ENCODE measurements around the gene ARV1.
"Not testable (repeated sequence)": the region's sequence is repeated elsewhere in the genome, so short reads cannot be mapped to it uniquely, and the experiment has no call there.

ARV1 gene

DNA sequence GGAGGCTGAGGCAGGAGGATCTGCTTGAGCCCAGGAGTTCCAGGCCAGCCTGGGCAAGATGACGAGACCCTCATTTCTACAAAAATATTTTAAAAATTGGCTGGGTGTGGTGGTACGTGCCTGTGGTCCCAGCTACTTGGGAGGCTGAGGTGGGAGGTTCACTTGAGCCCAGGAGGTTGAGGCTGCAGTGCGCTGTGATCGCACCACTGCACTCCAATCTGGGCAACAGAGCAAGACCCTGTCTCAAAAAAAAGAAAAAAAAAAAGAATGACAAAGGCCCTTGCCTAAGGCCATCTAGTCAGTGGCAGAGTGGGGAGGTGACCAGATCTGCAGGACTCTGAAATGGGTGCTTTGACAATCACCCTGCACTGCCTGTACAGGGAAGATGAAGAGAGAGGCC lies 50.4 kb downstream of the ARV1 start:
- not testable (repeated sequence) for H3K27me3 ChIP-seq (ENCODE audit: insufficient read depth, low read length); H2AFZ ChIP-seq (ENCODE audit: low read length, unreplicated experiment); H3K36me3 ChIP-seq (ENCODE audit: insufficient read depth, low read length); H3K79me2 ChIP-seq (ENCODE audit: control insufficient read depth, insufficient read depth, low read length, unreplicated experiment); H3K4me3 ChIP-seq (ENCODE audit: low read depth, low read length); H3K27ac ChIP-seq (ENCODE audit: low read depth, low read length); H3K4me1 ChIP-seq (ENCODE audit: control insufficient read depth, insufficient read depth, low read length, unreplicated experiment)

DNA sequence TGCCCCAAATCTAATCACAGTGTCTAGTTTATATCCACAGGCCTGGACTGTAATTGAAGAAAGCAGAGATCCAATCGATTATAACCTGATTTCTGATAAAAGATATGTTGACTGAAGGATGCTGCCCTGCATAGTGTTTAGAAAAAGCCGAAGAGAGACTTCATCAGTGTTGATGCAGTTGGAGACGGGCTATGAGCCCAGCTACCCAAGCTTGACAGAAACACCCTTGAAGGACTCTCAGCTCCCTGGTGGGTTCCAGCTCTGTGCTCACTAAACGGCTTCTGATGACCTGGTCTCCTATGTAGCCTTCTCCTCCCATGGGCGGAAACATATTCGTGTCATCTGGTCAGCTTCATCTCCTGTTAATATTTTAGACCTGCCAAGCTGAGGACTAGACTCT lies 50.9 kb downstream of the ARV1 start:
- H3K36me3 ChIP-seq (ENCODE audit: insufficient read depth, low read length): no peaks in the 10 kb centered on the region
- no peak overlapping the region for H3K27ac ChIP-seq (ENCODE audit: low read depth, low read length)
- no peaks in the 10 kb centered on the region for H3K27me3 ChIP-seq (ENCODE audit: insufficient read depth, low read length)
- no peak overlapping the region for H2AFZ ChIP-seq (ENCODE audit: low read length, unreplicated experiment)
- no peaks in the 10 kb centered on the region for H3K4me1 ChIP-seq (ENCODE audit: control insufficient read depth, insufficient read depth, low read length, unreplicated experiment)
- no peaks in the 10 kb centered on the region for H3K79me2 ChIP-seq (ENCODE audit: control insufficient read depth, insufficient read depth, low read length, unreplicated experiment)
- no peak overlapping the region for H3K4me3 ChIP-seq (ENCODE audit: low read depth, low read length)

DNA sequence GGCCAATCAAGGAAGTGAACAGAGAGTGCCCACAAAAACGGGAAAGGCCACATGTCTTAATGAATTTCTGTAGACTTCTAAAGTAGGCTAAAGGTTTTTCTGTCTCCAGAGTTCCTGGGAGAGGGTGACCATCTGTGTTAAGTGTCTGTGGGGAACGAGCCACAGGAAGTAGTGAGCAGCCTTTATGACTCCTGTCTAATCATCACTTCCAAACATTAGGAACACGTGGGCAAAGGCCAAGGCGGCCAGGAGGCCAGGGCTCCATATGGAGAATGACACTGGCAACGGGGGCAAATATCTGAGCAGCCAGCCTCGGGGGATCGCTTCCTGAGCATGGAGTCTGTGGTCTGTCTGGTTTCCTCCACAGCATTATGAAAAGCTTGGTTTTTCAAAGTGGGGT lies 54.1 kb downstream of the ARV1 start:
- H2AFZ ChIP-seq (ENCODE audit: low read length, unreplicated experiment): no peak overlapping the region
- no peaks in the 10 kb centered on the region for H3K79me2 ChIP-seq (ENCODE audit: control insufficient read depth, insufficient read depth, low read length, unreplicated experiment)
- H3K4me3 ChIP-seq (ENCODE audit: low read depth, low read length): no peak overlapping the region
- no peak overlapping the region for H3K27ac ChIP-seq (ENCODE audit: low read depth, low read length)
- H3K36me3 ChIP-seq (ENCODE audit: insufficient read depth, low read length): no peaks in the 10 kb centered on the region
- no peaks in the 10 kb centered on the region for H3K4me1 ChIP-seq (ENCODE audit: control insufficient read depth, insufficient read depth, low read length, unreplicated experiment)
- peaks cover 8% of the 10 kb centered on the region for H3K27me3 ChIP-seq (ENCODE audit: insufficient read depth, low read length)

DNA sequence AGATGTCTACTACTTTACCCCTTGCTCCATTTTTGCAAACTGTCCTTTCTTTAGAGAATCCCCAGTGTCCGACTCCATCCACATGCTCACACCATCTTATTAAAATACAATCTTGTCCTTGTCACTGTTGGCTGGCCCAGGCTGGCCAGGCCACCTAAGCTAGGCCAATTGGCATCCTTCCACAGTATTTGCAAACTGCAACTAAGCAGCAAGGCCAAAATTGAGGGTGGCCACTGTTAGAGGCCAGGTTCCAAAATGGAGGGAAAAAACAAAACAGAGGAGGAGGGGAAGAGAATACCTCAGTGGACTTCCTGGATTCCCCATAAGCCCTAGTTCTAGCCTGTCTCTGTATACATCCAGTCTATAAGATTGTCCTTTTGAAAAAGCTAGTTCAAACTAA lies 56.9 kb downstream of the ARV1 start:
- no peak overlapping the region for H3K4me3 ChIP-seq (ENCODE audit: low read depth, low read length)
- H3K27ac ChIP-seq (ENCODE audit: low read depth, low read length): no peak overlapping the region
- H2AFZ ChIP-seq (ENCODE audit: low read length, unreplicated experiment): no peak overlapping the region
- H3K27me3 ChIP-seq (ENCODE audit: insufficient read depth, low read length): peaks cover 32% of the 10 kb centered on the region
- H3K79me2 ChIP-seq (ENCODE audit: control insufficient read depth, insufficient read depth, low read length, unreplicated experiment): no peaks in the 10 kb centered on the region
- H3K36me3 ChIP-seq (ENCODE audit: insufficient read depth, low read length): no peaks in the 10 kb centered on the region
- H3K4me1 ChIP-seq (ENCODE audit: control insufficient read depth, insufficient read depth, low read length, unreplicated experiment): no peaks in the 10 kb centered on the region

DNA sequence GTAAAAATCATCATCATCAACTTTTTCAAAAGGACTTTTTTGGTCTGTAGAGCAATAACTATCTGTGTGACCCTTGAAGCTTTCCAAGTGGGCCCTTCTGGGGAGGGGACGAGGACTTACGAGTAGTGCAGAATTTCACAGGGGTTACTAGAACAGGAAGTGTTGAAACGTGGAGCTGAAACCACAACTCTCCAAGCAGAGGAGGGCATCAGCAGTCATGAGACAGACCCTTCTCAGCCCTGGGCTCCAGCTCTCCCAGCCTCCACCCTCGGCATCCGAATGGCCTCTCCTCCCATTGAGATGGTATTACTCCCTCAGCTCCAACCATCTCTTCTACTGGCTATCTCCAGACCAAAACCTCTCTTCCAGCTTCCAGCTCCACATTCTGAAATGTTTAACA lies 57.5 kb downstream of the ARV1 start:
- H3K4me3 ChIP-seq (ENCODE audit: low read depth, low read length): no peak overlapping the region
- no peaks in the 10 kb centered on the region for H3K36me3 ChIP-seq (ENCODE audit: insufficient read depth, low read length)
- no peaks in the 10 kb centered on the region for H3K79me2 ChIP-seq (ENCODE audit: control insufficient read depth, insufficient read depth, low read length, unreplicated experiment)
- H2AFZ ChIP-seq (ENCODE audit: low read length, unreplicated experiment): no peak overlapping the region
- no peaks in the 10 kb centered on the region for H3K4me1 ChIP-seq (ENCODE audit: control insufficient read depth, insufficient read depth, low read length, unreplicated experiment)
- peaks cover 38% of the 10 kb centered on the region for H3K27me3 ChIP-seq (ENCODE audit: insufficient read depth, low read length)
- no peak overlapping the region for H3K27ac ChIP-seq (ENCODE audit: low read depth, low read length)

DNA sequence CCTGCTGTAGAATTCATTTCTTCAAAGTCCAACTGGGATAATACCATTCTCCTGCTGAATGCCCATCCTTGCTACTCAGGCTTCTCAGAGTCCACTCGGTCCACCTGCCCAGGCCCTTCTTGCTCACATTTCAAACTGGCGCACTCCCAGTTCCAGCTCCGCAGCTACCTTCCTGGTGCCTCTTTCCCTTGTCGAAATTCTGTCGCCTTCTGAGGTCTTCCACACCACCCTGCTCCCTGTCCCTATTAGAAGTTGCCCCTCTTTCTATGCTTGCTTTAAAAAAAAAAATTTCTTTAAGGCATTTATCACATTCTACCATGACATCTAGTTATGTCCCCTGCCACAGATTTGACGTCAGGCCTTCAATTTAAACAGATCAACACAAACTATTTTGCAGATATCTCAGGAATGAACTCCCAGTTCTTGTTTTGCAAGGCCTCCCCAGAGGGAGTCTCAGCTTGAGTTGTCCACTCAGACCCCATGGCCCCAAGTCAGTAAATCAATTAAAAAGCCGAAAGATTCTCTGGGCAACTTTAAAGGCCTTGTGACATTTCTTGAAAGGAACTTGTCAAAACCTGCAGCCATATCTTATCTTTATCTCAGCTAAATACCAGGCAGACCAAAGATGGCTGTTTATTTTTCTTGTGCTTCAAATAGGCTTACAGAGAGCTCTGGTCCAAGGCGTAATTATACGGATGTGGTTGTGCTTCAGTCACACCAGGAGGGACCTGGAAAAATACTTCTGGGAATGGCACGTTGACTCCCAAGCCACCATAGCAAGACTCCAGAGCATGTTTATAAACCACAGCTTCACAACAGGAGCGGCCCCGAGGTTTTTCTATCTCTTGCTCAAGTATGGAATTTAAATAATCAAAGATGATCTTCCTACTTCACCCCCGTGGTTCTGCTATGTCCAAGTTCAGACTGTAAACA lies 59.0 kb downstream of the ARV1 start:
- no peaks in the 10 kb centered on the region for H3K79me2 ChIP-seq (ENCODE audit: control insufficient read depth, insufficient read depth, low read length, unreplicated experiment)
- H2AFZ ChIP-seq (ENCODE audit: low read length, unreplicated experiment): no peak overlapping the region
- no peak overlapping the region for H3K4me3 ChIP-seq (ENCODE audit: low read depth, low read length)
- peaks cover 45% of the 10 kb centered on the region for H3K27me3 ChIP-seq (ENCODE audit: insufficient read depth, low read length)
- no peaks in the 10 kb centered on the region for H3K4me1 ChIP-seq (ENCODE audit: control insufficient read depth, insufficient read depth, low read length, unreplicated experiment)
- H3K36me3 ChIP-seq (ENCODE audit: insufficient read depth, low read length): no peaks in the 10 kb centered on the region
- H3K27ac ChIP-seq (ENCODE audit: low read depth, low read length): no peak overlapping the region

DNA sequence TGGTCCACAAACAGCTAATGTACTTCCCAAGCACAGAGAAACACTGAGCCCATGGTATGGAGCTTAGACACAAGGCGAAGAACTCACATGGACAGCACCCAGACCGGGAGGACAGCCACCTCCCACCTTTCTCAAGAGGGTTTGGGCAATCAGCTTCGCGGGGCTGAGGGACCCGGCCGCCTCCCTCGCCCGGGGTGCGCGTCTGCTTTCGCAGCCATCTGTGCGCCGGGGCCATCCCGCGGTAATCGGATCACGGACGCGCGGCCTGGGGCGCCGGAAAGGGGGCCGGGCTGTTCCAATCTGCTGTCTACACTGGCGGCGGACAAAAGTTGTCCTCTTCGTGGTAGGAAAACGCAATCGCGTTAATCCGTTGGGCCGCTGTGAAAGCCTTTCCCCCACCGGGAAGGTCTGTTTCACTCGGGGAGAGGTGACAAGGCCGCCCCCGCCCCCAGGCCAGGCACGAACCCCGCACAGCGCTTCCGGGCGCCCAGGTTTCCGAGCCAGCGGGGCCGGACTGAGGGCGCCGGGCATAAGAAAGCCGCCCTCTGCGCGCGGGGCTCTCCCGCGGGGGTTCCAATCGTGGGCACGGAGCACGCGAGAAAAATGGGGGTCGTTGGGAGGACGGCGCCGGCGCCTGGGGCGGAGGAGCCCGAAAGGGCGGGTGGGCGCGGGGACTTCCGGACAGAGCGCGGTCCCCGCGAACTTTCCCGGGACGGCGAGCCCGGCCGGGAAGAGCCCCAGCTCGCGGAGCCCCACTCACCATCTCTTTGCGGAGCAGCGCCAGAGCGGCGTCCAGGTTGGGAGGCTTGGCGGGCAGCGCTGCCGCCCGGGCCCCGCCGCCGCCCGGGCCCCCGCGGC lies 60.5 kb downstream of the ARV1 start:
- no peak overlapping the region for H3K27ac ChIP-seq (ENCODE audit: low read depth, low read length)
- H3K36me3 ChIP-seq (ENCODE audit: insufficient read depth, low read length): no peaks in the 10 kb centered on the region
- H3K27me3 ChIP-seq (ENCODE audit: insufficient read depth, low read length): peaks cover 58% of the 10 kb centered on the region
- H3K4me1 ChIP-seq (ENCODE audit: control insufficient read depth, insufficient read depth, low read length, unreplicated experiment): no peaks in the 10 kb centered on the region
- no peaks in the 10 kb centered on the region for H3K79me2 ChIP-seq (ENCODE audit: control insufficient read depth, insufficient read depth, low read length, unreplicated experiment)
- peak overlapping the region; percentile 79 for H2AFZ ChIP-seq (ENCODE audit: low read length, unreplicated experiment)
- H3K4me3 ChIP-seq (ENCODE audit: low read depth, low read length): peak overlapping the region; percentile 70

DNA sequence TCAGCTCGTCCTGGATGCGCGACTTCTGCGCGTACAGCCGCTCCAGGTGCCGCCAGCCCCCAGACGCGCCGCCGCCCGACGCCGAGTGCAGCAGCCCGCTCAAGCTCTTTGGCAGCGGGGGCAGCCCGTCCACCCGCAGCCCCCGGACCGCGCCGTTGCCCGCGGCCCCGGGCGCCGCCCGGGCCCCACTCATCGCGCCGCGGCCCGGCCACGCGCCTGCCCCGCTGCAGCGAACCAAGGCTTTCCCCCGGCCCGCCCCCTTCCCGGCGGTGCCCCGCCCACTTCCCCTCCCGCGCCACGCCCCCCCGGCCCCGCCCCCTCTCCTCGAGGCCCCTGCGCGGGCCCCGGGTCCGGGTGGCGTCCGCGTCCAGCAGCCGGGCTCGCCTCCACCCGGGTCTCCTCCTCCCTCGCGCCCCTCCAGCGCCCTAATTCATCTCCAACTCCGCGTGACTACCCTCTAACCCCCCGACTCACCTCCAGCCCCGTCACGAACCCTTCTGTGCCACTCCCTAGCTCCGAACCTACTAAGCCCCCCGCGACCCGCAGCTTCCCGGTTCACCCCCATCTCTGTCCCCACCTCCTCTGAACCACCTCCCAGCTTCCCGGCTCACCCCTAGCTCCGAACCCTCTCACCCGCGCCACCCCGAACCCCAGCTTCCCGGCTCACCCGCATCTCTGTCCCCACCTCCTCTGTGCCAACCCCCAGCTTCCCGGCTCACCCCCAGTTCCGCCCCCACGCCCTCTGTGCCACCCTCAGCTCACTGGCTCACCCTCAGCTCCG lies 61.3 kb downstream of the ARV1 start, which contains the start of gene FAM89A:
FAM89A (minus strand) TSS at position 236 of the 781 bp plus-strand sequence; CDS start at position 193, 43 bp downstream.
- H3K36me3 ChIP-seq (ENCODE audit: insufficient read depth, low read length): no peaks in the 10 kb centered on the region
- no peak within 1 kb of the TSS for H3K27ac ChIP-seq (ENCODE audit: low read depth, low read length)
- no peaks in the 10 kb centered on the region for H3K4me1 ChIP-seq (ENCODE audit: control insufficient read depth, insufficient read depth, low read length, unreplicated experiment)
- H3K27me3 ChIP-seq (ENCODE audit: insufficient read depth, low read length): peaks cover 66% of the 10 kb centered on the region
- peak within 1 kb of the TSS; percentile 79 for H2AFZ ChIP-seq (ENCODE audit: low read length, unreplicated experiment)
- no peaks in the 10 kb centered on the region for H3K79me2 ChIP-seq (ENCODE audit: control insufficient read depth, insufficient read depth, low read length, unreplicated experiment)
- peak within 1 kb of the TSS; percentile 70 for H3K4me3 ChIP-seq (ENCODE audit: low read depth, low read length)

DNA sequence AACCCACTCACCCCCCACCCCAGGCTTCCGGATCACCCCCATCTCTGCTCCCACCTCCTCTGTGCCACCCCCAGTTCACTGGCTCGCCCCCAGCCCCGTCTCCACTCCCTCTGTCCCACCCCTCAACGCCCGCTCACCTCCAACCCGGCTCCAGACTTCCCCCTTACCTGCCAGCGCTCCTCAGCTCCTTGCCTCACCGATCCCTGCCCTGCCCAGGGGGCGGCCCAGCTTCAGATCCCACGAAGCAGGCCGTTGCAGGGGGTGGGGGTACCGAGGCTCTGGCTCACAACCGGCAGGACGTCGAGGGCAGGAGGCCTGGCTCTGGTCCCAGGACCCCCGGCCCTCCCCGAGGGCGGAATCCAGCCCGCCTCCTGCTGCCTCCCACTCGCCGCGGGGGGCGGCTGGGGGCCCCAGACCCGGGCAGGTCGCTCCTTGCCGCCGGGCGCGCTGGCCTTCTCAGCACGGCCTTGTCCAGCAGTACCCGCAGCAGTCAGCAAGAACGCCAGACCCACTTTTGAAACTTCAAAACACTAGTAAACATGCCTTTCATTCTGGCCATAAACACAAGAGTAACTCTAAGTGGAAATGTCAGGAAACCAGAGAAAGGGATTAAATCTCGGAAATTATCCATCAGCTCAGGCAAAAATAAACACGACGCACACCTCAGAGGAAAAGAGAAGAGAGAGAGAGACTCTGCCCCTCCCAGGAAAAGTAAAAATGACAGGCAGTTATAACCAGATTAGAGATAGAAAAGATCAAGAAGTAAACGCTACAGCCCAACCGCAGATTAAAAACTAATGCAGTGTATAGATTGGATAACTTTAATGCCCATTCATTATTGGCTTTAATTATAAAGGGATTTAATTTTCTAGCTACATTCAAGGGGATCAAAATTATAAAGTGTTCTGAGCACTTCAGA lies 62.2 kb downstream of the ARV1 start:
- no peaks in the 10 kb centered on the region for H3K36me3 ChIP-seq (ENCODE audit: insufficient read depth, low read length)
- 0 out of 2 replicates have a peak overlapping the region, but pooled peaks have one; percentile 70 for H3K4me3 ChIP-seq (ENCODE audit: low read depth, low read length)
- no peaks in the 10 kb centered on the region for H3K4me1 ChIP-seq (ENCODE audit: control insufficient read depth, insufficient read depth, low read length, unreplicated experiment)
- H3K27ac ChIP-seq (ENCODE audit: low read depth, low read length): no peak overlapping the region
- H2AFZ ChIP-seq (ENCODE audit: low read length, unreplicated experiment): no peak overlapping the region
- peaks cover 75% of the 10 kb centered on the region for H3K27me3 ChIP-seq (ENCODE audit: insufficient read depth, low read length)
- H3K79me2 ChIP-seq (ENCODE audit: control insufficient read depth, insufficient read depth, low read length, unreplicated experiment): no peaks in the 10 kb centered on the region

Data from ACC112 (cell line).